H54 (cell line): ENCODE measurements around the gene ASF1A.
"Not testable (repeated sequence)": the region's sequence is repeated elsewhere in the genome, so short reads cannot be mapped to it uniquely, and the experiment has no call there.

Source experiments
- DNase-seq: peaks from one replicate; pipeline ENCODE4 v3.0.0; 2011; ENCODE audit warnings: low spot score, mixed read lengths; ENCODE audit not compliant: insufficient read length
- FAIRE-seq: peaks from 3 replicates; lab custom pipeline; 2011; peaks lifted over from hg19 to GRCh38; lab: Jason Lieb, UNC
- POLR2A ChIP-seq: IDR thresholded peaks from 2 replicates; pipeline ENCODE4 v1.6.1; 2011; ENCODE audit warnings: low read depth, mild to moderate bottlenecking, low read length

Gene ASF1A

DNA sequence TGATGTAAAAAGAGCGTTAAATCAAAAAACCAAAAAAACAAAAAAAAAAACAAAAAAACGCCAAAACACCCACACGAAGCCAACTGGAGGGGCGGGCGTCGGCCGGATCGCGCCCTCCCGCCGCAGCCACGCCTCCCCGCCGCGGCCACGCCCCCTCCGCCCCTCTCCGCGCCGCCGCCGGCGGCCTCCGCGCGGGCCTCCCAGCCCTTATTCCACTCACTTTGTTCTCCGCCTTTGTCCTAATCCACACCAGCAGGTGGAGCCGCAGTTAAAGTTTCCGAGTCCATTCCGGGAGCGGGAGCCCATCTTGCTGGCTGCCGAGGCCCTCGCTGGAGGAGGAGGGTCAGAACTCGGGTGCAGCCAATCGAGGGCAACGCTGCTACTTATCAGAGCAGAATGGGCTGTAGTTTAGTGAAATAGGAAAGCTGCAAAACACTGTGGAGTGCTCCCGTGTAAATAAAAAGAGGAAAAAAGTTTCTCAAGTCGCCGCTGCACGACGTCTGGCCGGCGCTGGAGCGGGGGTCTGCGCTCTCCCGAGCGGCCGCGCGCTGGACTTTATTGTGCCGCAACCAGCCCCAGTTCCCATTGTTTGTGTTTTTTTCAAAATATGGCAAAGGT is at the start of gene ASF1A:
Gene ASF1A (plus strand): TSS at position 346 of the 618 bp plus-strand sequence. CDS start 262 bp downstream, at position 608.
- DNase-seq: peak; percentile 58
- peak; percentile 57; the same call in 1 of the 2 replicates for TF ChIP-seq POLR2A
- FAIRE-seq: peak; percentile 78

DNA sequence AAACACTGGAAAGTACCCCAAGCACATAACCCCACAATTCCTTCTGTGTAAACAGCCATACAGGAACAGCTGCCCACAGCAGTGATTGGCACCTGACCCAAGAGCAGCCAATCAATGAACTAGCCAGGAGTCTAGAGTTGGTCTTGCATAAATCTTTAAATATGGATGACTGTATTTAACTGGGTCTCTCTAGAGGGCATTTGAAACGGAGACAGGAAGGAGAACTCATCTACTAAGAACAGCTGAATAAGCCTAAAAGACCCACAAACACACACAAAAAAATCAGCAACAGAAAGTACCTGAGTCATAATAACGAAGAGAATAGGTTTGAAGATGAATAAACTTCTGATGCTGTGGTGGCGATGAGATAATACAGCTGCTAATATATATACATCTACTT is 49.0 kb upstream of the ASF1A start:
- DNase-seq (no peak), FAIRE-seq (no peak)
- TF ChIP-seq POLR2A: no peak

DNA sequence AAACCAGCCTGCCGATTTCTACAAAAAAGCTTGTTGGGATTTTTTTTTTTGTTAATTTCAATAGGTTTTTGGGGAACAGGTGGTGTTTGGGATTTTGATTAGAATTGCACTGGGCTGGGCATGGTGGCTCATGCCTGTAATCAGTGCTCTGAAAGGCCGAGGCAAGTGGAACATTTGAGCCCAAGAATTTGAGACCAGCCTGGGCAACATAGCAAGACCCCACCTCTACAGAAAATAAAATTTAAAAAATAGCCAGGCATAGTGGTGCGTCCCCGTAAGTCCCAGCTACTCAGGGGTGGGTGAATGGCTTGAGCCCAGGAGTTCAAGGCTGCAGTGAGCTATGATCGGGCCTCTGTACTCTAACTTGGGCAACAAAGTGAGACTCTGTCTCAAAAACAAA is 40.5 kb upstream of the ASF1A start:
- TF ChIP-seq POLR2A: no peak
- no peak for DNase-seq
- no peak for FAIRE-seq

DNA sequence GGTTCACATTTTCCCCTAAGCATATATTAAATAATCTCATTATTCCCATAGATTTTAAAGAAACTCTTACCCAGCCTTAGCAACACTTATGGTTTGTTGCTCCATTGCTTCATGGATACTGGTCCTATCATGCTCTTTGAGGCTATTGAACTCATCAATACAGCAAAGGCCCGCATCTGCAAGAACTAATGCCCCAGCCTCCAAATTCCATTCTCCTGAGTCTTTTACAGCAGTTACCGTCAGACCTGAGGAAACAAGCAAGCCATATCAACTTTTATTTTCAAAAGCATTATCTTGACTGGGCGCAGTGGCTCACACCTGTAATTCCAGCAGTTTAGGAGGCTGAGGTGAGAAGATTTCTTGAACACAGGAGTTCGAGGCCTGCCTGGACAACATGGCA is 37.7 kb upstream of the ASF1A start:
- no peak for FAIRE-seq
- no peak for DNase-seq
- TF ChIP-seq POLR2A: no peak

DNA sequence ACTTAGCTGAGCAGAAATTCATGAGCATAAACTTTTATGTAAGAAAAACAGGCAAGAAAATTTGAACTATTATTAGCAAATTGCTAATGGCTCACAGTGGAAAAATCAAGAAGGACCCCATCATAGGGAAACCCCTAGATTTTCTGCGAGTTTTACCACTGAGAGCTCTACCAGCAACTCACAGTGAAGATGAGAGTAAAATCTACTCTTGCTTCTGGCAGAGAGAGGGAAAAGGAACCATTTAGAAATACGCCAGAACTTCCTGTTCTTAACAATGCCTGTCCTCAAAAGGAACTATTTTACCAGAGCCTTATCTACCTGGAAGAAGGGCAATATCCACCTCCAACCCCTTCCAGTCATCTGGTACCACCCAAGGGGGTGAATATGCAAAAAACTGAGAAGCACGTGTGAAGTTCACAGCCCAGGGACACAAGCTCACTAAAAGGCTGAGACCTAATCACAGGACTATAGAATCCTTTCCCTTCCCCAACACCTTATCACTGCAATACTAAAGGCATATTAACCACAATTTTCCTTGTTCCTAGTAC is 34.4 kb upstream of the ASF1A start:
- no peak for DNase-seq
- TF ChIP-seq POLR2A: no peak
- no peak for FAIRE-seq

DNA sequence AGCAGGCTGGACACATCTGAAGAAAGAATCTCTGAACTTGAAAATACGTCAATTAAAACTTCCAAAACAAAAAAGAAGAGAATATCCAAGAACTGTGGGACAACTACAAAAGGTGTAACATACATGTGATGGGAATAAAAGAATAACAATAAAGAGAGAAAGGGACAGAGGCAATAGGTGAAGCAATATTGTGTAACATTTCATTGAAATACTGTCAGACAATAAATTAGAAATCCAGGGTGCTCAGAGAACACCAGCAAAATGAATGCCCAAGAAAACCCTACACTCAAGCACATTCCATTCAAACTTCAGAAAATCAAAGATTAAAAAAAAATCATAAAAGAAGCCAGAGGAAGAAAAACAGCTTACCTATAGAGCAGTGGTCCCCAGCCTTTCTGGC is 33.6 kb upstream of the ASF1A start:
- no peak for TF ChIP-seq POLR2A
- no peak for FAIRE-seq

DNA sequence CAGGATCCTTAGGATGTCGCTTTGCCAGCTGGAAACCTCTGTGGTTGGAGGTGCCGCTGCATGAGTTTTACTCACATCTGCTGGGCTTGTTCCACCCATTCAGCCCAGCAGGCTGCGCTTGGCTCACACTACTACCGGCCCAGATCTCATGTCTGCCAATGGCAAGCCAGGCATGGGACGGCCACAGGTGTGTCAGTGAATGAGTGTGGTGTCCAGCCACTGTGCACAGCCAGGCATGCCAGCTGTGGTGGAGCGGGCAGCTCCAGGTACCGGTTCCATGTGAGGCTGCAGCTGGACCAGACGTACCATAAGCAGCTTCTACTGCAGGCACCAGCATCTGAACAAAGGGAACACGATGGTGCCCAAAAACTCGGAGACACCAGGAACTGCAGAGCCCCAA is 33.1 kb upstream of the ASF1A start:
- FAIRE-seq: no peak
- no peak for DNase-seq
- no peak for TF ChIP-seq POLR2A

More for the DNA sequence above, 33.6 kb upstream of the ASF1A start:
- DNase-seq: no peak

DNA sequence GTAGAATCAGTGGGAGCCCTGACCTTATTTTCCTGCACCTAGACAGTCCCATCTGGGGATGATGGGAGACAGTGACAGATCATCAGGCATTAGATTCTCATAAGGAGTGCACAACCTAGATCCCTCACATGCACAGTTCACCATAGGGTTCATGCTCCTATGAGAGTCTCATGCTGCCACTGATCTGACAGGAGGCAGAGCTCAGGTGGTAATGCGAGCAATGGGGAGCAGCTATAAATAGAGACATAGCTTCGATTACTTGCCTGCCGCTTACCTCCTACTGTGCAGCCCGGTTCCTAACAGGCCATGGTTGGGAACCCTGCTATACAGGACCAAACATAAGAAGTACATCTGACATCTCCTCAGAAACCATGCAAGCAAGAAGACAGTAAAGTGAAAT is 31.5 kb upstream of the ASF1A start:
- no peak for TF ChIP-seq POLR2A
- FAIRE-seq (no peak), DNase-seq (no peak)

DNA sequence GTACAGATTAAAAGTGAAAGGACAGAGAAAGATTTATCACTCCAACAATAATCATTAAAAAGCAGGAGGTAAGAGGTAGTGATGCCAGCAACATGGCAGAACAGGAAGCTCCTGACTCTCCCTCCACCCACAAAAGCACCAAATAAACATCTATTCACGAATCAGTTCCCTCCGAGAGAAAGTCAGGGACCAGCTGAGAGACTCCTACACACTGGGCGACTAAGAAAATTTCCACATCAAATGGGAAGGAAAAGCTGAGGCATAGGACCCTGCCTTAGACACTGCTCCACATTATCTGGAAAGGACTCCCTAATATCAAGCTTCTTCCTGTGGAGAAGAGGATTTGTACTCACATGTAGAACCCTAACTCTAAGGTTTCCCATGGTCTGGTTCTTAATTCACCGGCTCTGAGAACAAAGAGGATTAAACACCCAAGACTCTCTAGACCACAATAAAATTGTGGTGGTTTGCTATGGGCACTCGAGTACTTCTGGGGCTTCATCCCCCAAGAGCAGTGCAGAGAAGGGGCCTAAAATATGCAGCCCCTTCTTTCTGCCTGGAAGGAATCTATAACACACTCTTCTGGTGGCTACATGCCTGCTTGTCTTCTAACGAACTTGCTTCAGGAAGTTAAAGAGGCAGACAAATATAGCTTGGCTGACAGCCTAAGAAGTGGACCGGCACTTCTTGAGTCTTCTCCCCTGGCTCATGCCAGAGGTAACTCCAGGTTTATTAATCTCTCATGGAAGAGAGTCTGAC is 29.4 kb upstream of the ASF1A start:
- no peak for FAIRE-seq
- no peak for TF ChIP-seq POLR2A
- no peak for DNase-seq

DNA sequence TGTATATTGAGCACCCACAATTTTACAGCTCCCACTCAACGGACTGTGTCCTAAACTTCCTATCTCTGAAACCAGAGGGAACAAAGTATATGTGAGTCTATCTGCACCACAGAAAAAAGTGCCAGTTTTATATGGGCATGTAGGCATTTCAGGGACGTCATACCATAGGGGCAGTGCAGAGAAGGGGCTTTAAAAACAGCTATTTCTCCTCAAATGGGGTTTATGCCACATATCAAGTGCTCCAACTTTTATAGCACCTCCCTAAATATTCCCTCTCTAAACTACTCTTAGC is 28.9 kb upstream of the ASF1A start:
- TF ChIP-seq POLR2A: no peak
- FAIRE-seq (no peak), DNase-seq (no peak)

DNA sequence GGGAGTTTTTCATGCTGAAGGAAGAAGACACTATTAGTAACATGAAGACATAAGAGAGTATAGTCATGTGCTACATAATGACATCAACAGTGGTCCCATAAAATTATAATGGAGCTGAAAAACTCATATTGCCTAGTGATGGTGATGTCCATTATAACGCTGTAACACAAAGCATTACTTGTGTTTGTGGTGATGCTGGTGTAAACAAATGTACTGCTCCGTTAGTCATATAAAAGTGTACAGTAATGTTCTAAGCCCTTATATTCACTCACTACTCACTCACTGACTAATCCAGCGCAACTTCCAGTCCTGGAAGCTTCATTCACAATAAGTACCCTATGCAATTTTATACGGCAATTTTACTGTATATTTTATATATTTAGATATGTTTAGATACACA is 26.8 kb upstream of the ASF1A start:
- TF ChIP-seq POLR2A: no peak
- DNase-seq: no peak
- no peak for FAIRE-seq

DNA sequence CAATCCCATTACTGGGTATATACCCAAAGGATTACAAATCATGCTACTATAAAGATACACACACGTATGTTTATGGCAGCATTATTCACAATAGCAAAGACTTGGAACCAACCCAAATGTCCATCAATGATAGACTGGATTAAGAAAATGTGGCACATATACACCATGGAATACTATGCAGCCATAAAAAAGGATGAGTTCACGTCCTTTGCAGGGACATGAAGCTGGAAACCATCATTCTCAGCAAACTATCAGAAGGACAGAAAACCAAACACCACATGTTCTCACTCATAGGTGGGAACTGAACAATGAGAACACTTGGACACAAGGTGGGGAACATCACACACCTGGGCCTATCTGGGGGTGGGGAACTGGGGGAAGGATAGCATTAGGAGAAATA is 25.1 kb upstream of the ASF1A start:
- not testable (repeated sequence) for DNase-seq, FAIRE-seq

DNA sequence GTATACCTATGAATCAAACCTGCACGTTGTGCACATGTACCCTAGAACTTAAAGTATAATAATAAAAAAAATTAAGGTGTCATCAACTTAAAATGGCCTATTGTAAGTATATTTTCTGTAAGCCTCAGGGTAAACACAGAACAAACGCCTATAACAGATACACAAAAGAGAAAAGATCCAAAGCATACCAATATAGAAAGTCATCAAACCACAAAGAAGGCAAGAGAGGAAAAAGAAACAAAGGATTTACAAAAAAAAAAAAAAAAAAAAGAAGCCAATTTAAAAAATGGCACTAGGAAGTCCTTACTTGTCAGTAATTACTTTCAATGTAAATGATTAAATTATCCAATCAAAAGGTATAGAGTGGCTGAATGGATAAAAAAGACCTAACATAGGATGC is 24.6 kb upstream of the ASF1A start:
- TF ChIP-seq POLR2A: no peak
- DNase-seq (no peak), FAIRE-seq (no peak)

DNA sequence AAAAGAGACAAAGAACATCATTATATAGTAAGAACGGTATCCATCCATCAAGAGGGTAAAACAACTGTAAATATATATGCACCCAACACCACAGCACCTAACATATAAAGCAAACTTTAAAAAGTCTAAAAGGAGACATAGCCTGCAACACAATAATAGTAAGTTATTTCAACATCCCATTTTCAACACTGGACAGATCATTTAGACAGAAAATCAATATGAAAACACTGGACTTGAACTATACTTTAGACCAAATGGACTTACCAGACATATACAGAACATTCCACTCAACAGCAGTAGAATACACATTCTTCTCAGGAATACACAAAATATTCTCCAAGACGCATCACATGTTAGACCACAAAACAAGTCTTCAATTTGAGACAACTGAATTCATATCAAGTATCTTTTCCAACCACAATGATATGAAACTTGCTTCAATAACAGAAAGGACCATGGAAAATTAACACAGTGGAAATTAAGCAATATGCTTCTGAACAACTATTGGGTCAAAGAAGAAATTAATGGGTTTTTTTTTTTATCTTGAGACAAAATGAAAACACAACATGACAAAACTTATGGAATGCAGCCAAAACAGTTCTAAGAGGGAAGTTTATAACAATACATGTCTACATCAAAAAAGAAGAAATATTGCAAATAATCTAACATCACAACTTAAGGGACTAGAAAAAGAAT is 23.9 kb upstream of the ASF1A start:
- FAIRE-seq: peak; percentile 20
- DNase-seq: no peak
- TF ChIP-seq POLR2A: no peak

DNA sequence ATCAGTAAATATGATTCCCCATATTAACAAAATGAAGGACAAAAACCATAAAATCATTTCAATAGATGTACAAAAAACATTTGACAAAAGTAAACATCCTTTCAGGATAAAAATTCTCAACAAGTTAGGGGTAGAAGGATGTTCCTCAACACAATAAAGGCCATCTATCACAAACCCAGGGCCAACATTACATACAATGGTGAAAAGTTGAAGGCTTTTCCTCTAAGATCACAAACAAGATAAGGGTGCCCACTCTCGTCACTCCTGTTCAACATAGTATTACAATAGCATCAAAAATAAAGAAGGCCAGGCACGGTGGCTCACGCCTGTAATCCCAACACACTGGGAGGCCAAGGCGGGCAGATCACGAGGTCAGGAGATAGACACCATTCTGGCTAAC is 22.6 kb upstream of the ASF1A start:
- TF ChIP-seq POLR2A: no peak
- no peak for DNase-seq
- FAIRE-seq: no peak
